NCI-H748 (cell line): ENCODE measurements around the gene LY6G5B.

Source experiments
- DNase-seq: peaks from one replicate; lab custom pipeline; 2025; ENCODE audit not compliant: unreplicated experiment; lab: John Stamatoyannopoulos, UW

Gene LY6G5B

GRCh38 chr6:31713991-31714684, 44.4 kb downstream of the LY6G5B start:
- peak; percentile 96 for DNase-seq

GRCh38 chr6:31715022-31715958, 45.5 kb downstream of the LY6G5B start, which contains the start of gene LY6G6D:
TSS of gene LY6G6D (plus strand) at chr6:31715348. CDS start at chr6:31715356, 8 bp downstream.
- no peak for DNase-seq

- DNase-seq, result peak; percentile 54
These were observed 47.9 kb downstream of the LY6G5B start for GRCh38 chr6:31717499-31718222.

GRCh38 chr6:31718265-31718664, 48.5 kb downstream of the LY6G5B start:
- peak; percentile 96 for DNase-seq

GRCh38 chr6:31719001-31719400, 49.2 kb downstream of the LY6G5B start:
- DNase-seq, result no peak

GRCh38 chr6:31720196-31720770, 50.5 kb downstream of the LY6G5B start:
- no peak for DNase-seq

GRCh38 chr6:31721351-31722020, 51.7 kb downstream of the LY6G5B start, which contains the start of gene LY6G6C:
TSS of gene LY6G6C (minus strand) at chr6:31721746. CDS start at chr6:31721679, 67 bp downstream.
- DNase-seq, result no peak

GRCh38 chr6:31722173-31722572, 52.4 kb downstream of the LY6G5B start:
- no peak for DNase-seq
